ENCODE results near the gene CROCC.

The CROCC gene

DNA sequence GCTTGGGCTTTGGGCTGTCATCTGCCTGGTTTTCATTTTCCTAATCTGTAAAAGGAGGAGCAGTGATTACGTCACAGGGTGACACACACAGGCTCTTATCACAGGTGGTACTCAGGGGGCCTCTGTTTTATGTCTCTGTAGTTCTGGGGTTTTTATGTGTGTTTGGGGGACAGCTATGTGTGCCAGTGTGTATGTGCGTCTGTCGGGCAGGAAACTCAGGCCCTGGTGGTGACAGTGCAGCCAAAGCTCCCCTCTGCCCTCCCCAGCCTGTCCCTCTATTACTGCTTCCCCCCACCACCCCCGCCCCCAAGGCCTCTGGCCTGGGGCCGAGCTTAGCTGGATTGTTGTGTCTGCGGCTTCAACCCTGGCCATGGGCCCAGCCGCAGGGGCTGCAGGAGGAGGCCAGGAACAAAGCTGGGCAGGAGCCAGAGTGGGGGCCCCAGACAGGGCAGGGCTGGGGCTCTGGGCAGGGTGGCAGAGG lies 45.4 kb downstream of the CROCC start:
- DNase-seq (ENCODE audit: low read depth, low spot score) = no peak

DNA sequence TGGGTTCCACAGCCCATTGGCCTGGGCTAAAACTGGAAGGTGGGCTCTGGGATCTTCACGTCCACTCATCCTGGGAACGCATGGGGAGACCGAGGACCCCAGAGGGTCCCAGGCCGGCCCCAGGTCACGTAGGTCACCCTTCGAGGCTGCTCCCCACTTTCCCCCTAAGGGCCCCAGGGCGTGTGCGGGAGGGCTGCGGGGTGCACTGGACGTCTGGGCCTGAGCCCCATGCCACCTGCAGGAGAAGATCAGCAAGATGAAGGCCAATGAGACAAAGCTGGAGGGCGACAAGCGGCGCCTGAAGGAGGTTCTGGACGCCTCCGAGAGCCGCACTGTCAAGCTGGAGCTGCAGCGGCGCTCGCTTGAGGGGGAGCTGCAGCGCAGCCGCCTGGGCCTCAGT lies 46.2 kb downstream of the CROCC start:
- no peak for DNase-seq (ENCODE audit: low read depth, low spot score)

- no peak for DNase-seq (ENCODE audit: low read depth, low spot score)
These were observed 46.6 kb downstream of the CROCC start for GRCh38 chr1:16968372-16968771.

DNA sequence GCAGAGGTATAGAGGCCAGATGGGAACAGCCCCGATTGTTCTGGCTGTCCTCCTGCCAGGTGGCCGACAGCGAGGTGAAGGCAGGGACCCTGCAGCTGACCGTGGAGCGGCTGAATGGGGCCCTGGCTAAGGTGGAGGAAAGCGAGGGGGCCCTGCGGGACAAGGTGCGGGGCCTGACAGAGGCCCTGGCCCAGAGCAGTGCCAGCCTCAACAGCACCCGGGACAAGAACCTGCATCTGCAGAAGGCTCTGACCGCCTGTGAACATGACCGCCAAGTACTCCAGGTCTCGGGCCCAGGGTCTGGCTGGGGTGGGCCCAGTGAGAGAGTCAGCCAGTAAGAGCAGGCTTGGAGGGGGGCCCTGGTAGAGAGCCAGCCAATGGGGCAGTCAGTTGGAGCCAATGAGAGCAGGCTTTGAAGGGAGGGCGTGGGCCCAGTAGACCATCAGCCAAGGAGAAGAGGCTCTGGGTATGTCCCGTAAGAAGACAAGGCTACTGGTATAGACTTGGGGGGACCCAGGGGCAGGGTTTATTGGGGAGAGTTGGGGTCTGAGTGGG lies 47.4 kb downstream of the CROCC start:
- no peak for DNase-seq (ENCODE audit: low read depth, low spot score)

- DNase-seq (ENCODE audit: low read depth, low spot score) = no peak
These were observed 47.9 kb downstream of the CROCC start for GRCh38 chr1:16969651-16970050.

DNA sequence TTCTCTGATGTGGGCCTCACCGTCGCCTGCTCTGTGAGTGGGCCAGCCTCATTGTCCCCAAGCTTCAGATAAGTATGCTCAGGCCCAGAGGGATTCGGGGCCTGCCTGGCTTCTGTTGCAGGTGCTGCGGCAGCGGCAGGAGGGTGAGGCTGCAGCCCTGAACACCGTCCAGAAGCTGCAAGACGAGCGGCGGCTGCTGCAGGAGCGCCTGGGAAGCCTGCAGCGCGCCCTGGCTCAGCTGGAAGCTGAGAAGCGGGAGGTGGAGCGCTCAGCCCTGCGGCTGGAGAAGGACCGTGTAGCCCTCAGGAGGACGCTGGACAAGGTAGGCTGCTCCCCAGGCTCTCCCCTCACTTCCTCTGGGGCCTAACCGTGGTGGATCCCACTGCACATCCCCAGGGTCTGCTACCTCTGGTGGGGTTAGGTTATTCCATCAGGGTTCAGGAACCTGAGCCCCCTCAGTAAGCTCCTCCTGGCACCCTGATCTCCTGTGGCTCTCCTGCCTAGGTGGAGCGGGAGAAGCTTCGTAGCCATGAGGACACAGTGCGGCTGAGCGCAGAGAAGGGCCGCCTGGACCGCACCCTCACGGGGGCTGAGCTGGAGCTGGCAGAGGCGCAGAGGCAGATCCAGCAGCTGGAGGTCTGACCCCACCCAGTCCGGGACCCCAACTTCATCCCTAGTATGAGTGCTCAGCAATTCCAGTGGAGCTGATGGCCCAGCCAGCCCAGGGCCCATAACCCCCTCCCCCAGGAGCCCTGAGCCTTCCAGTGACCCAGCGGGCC lies 48.6 kb downstream of the CROCC start:
- DNase-seq (ENCODE audit: low read depth, low spot score) = no peak

- no peak for DNase-seq (ENCODE audit: low read depth, low spot score)
These were observed 49.8 kb downstream of the CROCC start for GRCh38 chr1:16971341-16972188.

DNA sequence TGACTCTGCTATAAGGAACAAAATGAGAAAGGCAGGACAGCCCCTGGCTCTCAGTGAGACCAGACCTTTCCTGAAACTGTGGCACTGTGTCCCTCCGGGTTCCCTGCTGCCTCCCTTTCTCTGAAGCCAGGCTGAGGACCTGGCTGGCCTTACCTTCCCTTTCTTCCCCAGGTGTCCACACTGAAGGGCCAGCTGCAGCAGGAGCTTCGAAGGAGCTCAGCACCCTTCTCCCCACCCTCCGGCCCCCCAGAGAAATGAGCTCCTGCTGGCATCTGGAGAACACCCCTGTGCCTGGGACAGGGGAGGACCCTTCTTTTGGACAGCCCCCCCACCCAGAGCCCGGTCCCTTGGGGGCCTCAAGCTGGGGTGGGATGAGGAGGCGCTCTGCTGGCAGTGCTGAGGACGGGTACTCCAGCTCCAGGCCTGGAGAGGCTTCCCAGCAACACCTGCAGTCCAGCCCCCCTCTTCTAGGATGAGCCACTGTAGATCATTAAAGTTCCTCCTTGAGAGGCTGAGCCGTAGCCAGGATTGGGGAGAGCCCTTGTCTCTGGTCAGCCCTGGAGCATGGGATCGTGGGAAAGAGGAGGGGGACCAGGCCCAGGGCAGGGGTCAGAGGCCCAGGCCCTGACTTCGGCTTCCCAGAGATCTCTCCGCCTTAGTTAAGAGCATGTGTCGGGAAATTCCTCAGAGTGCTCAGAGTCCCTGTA lies 50.6 kb downstream of the CROCC start:
- DNase-seq (ENCODE audit: low read depth, low spot score) = no peak

DNA sequence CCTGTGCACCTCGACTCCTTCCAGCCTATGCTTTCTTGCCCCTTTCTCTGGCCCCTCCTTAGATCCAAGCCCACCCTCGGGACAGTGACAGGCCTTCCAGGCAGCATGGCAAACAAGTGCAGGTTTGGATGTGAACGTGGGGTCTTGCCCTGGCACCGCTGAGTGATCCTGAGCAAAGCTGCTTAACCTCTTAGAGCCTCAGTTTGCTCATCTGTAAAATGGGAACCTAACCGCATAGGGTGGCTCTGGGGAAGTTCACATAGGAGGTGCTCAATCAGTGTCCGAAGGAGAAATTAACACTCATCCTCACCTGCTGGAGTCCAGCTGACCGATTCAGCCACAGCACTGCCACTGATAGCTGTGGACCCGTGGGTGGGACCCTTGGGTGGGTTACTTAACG lies 51.5 kb downstream of the CROCC start:
- DNase-seq (ENCODE audit: low read depth, low spot score) = no peak

- DNase-seq (ENCODE audit: low read depth, low spot score) = no peak
These were observed 53.5 kb downstream of the CROCC start for GRCh38 chr1:16975211-16975610.

DNA sequence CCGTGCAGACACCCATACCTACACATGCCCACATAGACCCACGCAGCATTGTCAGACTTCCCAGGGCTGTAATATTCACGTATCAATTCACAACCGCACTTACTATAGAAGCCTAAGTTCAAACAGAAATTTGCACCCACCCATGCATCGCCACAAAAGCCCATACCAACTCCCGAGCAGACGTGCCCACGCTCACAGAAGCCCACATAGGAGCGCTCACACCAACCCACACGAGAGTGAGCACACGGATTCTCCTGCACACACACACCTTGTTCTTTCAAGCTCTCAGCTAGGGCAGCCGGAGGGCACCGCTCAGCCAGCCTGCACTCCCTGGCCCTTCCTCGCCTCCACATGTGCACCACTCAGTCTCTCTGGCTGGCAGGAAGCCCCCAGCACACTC lies 54.1 kb downstream of the CROCC start:
- DNase-seq (ENCODE audit: low read depth, low spot score) = no peak

DNA sequence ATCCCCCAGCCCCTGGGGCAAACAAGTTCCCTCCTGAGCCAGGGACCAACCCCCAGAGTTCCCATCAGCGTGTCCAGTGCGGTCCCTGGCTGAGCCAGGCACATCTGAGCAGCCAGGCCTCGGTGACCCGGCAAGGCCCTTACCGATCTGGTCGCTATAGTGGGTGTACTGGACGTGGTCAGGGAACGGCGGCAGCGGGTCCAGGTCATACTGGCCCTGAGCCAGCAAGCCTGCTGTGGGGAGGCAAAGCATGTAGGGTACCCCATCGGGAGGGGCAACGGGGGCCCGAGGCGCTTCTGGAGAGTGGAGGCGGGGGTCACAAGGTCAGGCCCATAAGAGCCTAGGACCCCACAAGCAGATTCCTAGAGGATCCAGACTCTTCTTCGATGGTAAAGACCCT lies 55.2 kb downstream of the CROCC start:
- no peak for DNase-seq (ENCODE audit: low read depth, low spot score)

- DNase-seq (ENCODE audit: low read depth, low spot score) = no peak
These were observed 55.6 kb downstream of the CROCC start for GRCh38 chr1:16977377-16977776.

- DNase-seq (ENCODE audit: low read depth, low spot score) = no peak
These were observed 56.4 kb downstream of the CROCC start for GRCh38 chr1:16978139-16978538.

- DNase-seq (ENCODE audit: low read depth, low spot score) = peak; percentile 68
These were observed 57.1 kb downstream of the CROCC start for GRCh38 chr1:16978567-16979474.

DNA sequence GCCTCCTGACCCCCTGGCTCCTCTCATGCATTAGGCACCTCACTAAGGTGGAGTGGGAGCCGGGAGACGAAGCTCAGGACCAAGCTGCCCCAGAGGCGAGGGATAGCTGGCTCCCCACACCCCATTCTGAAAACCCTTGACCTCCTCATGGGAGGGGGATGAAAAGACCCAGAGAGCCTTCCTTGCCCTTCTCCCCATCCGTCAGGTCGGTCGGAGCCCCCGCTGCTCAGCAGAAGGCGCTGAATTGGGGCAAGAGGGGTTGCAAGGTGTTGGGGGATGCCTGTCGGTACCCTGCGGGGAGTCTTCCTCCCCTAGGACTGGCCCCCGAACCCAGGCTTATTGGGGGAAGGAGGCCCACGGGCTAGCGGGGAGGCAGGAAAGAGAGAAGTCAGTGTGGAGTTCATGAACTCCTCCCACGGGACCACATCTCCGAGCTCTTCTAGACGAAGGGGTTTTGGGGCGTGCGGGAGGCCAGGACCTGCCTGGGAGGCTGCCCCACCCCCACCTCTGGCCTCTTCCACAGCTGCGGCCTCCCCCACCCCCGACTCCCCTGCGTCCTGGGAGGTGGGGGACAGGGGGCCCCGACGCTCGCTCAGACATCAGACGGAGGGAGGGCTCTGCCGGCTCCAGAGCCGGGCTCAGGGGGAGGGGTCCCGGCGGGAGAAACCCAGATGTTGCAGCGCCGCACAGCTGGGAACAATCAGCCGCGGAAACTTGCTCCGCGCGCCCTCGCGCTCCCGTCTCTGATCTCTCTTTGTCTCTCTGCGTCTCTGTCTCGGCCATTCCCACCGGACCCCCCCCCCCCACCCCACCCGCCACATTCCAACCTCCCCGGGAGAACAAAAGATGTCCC lies 58.0 kb downstream of the CROCC start:
- no peak for DNase-seq (ENCODE audit: low read depth, low spot score)

GRCh38 chr1:16980473-16981268 lies 58.9 kb downstream of the CROCC start, which contains the start of gene MFAP2:
Gene MFAP2, minus strand, starts transcription at chr1:16980620. Its CDS starts 2,347 bp downstream, at chr1:16978273.
- DNase-seq (ENCODE audit: low read depth, low spot score) = no peak

DNA sequence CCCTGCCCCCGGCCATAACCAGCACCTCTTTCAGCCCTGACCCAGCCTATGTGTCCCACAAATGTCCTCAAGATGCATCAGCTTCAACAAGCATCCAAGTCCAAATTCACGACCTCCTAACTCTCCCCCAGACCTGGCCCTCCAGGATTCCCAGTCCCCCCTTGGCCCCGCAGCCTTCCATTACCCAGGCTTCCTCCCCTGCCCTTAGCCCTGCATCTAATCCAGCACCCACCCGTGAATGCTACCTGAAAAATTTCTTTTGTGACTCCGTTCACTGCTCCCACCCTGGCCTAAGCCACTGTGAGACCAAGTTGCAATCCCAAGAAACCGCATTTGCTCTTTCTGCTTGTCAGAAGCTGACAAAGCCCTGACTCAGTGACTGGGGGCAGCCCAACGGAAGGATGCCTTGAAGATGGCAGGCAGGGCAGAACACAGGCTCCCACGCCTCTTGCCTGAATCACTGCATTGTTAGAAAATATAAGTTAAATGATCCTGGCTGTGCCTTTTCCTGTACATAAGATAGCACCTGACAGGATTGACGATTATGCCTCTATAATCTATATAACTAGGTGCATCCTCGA lies 59.6 kb downstream of the CROCC start:
- no peak for DNase-seq (ENCODE audit: low read depth, low spot score)

- DNase-seq (ENCODE audit: low read depth, low spot score) = no peak
These were observed 61.2 kb downstream of the CROCC start for GRCh38 chr1:16982902-16983301.
